ENCODE measurements around the gene NOC4L.

DNA sequence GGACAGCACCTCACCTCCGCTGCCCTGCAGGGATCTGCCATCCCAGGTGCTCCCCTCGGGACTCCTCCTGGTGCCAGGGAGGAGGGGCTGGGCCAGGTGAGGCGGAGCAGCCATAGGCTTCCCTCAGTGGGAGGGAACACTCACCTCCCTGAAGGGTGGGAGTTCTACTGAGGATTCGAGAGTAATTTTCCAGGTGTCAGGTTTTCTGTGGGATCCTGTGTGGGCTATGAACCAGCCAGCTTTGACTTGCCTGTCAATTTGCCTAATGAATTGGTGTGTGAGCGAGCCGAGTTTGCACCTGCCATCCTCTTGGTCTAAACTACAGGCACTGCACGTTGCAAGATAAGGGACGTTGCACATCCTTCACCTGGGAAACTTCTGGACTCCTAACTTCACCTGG is 50.3 kb downstream of the NOC4L start:
- TF ChIP-seq, protein P1, sequence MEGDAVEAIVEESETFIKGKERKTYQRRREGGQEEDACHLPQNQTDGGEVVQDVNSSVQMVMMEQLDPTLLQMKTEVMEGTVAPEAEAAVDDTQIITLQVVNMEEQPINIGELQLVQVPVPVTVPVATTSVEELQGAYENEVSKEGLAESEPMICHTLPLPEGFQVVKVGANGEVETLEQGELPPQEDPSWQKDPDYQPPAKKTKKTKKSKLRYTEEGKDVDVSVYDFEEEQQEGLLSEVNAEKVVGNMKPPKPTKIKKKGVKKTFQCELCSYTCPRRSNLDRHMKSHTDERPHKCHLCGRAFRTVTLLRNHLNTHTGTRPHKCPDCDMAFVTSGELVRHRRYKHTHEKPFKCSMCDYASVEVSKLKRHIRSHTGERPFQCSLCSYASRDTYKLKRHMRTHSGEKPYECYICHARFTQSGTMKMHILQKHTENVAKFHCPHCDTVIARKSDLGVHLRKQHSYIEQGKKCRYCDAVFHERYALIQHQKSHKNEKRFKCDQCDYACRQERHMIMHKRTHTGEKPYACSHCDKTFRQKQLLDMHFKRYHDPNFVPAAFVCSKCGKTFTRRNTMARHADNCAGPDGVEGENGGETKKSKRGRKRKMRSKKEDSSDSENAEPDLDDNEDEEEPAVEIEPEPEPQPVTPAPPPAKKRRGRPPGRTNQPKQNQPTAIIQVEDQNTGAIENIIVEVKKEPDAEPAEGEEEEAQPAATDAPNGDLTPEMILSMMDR (IDR thresholded peaks at IDR 0.05): no peak
- no peak for TF ChIP-seq POLR2AphosphoS5 (IDR thresholded peaks at IDR 0.05)
- no peak for TF ChIP-seq POLR2A (IDR thresholded peaks at IDR 0.05)

All from breast epithelium (tissue), 3 donors.